Myocyte (in vitro differentiated cells): ENCODE measurements around the gene RBM34. TPM values are rescaled to one million over a fixed set of nuclear protein-coding genes. Genes with fewer than 3 reads are reported as not detected.
"Not testable (repeated sequence)": the region's sequence is repeated elsewhere in the genome, so short reads cannot be mapped to it uniquely, and the experiment has no call there.

Source experiments
- DNase-seq: peaks from one replicate; pipeline ENCODE4 v3.0.0-alpha.2; 2012; ENCODE audit warnings: low read depth
- microRNA-seq: library from miRNA; unstranded; fragments of <30 nt; microRNA quantifications from one replicate; pipeline ENCODE4, GENCODE V29; 2016
- total RNA-seq: library from RNA; depleted of rRNA; stranded (reverse); fragments of >200 nt; gene quantifications from 2 replicates; pipeline ENCODE4 v1.2.3, GENCODE V29; 2014

Gene RBM34
- total RNA-seq, 1 donor from 2014 or later, result 101 TPM

GRCh38 chr1:235093013-235093695 lies 67.9 kb downstream of the RBM34 start:
- peak; percentile 63 for DNase-seq

GRCh38 chr1:235092415-235092814 lies 68.6 kb downstream of the RBM34 start:
- DNase-seq, result not testable (repeated sequence)

- DNase-seq, result not testable (repeated sequence)
These were observed 69.0 kb downstream of the RBM34 start for GRCh38 chr1:235092045-235092406.

- DNase-seq, result not testable (repeated sequence)
These were observed 69.6 kb downstream of the RBM34 start for GRCh38 chr1:235091319-235092044.

GRCh38 chr1:235090406-235091069 lies 70.5 kb downstream of the RBM34 start:
- peak; percentile 92 for DNase-seq

GRCh38 chr1:235088907-235089306 lies 72.1 kb downstream of the RBM34 start:
- no peak for DNase-seq

- no peak for DNase-seq
These were observed 72.6 kb downstream of the RBM34 start for GRCh38 chr1:235088430-235088829.

- DNase-seq, result no peak
These were observed 73.1 kb downstream of the RBM34 start for GRCh38 chr1:235087906-235088305.

GRCh38 chr1:235085411-235086117 lies 75.5 kb downstream of the RBM34 start:
- DNase-seq, result not testable (repeated sequence)

Small RNA genes lying within 50 kb of the gene (microRNA-seq; reads per million reads assigned to microRNA genes)
- not detected for gene MIR4753

Other genes with a start within 250 kb of the RBM34 start
- 112 and 119 TPM in 2 replicates for gene TOMM20, start 32.4 kb downstream of the RBM34 start, total RNA-seq
- gene ARID4B, start 166.9 kb upstream of the RBM34 start, total RNA-seq, result 18.3 and 23.7 TPM in 2 replicates
- 32.7 and 32.9 TPM in 2 replicates for gene GGPS1, start 167.3 kb upstream of the RBM34 start, total RNA-seq
- 15.6 and 17.0 TPM in 2 replicates for gene TBCE, start 206.2 kb upstream of the RBM34 start, total RNA-seq